ENCODE measurements around the gene NOX5. TPM values are rescaled to one million over a fixed set of nuclear protein-coding genes. Genes with fewer than 3 reads are reported as not detected.

NOX5 gene
- total RNA-seq, 2 experiments from 2014 or later, result 0.06 TPM; not detected in 1

GRCh38 chr15:69037482-69037881, 23.0 kb downstream of the NOX5 start:
- H3K27ac Mint-ChIP-seq, result no peak overlapping the region
- no peak overlapping the region for H3K4me3 Mint-ChIP-seq
- no peaks in the 10 kb centered on the region for H3K9me3 Mint-ChIP-seq (ENCODE audit: low read depth)
- ATAC-seq, result no peak
- peaks cover 22% of the 10 kb centered on the region for H3K27me3 Mint-ChIP-seq
- CTCF ChIA-PET, result no interaction called here
- no peaks in the 10 kb centered on the region for H3K36me3 Mint-ChIP-seq
- DNase-seq, result no peak
- H3K4me1 Mint-ChIP-seq, result peaks cover 11% of the 10 kb centered on the region

- DNase-seq (no peak), ATAC-seq (no peak)
- H3K9me3 Mint-ChIP-seq (ENCODE audit: low read depth), result no peaks in the 10 kb centered on the region
- H3K4me3 Mint-ChIP-seq, result no peak overlapping the region
- H3K27ac Mint-ChIP-seq, result no peak overlapping the region
- H3K27me3 Mint-ChIP-seq, result peaks cover 19% of the 10 kb centered on the region
- peaks cover 9% of the 10 kb centered on the region for H3K4me1 Mint-ChIP-seq
- H3K36me3 Mint-ChIP-seq, result no peaks in the 10 kb centered on the region
- CTCF ChIA-PET, result no interaction called here
These were observed 23.5 kb downstream of the NOX5 start for GRCh38 chr15:69037977-69038376.

- Mint-ChIP-seq H3K4me3 (no peak overlapping the region), H3K27me3 (peaks cover 19% of the 10 kb centered on the region), H3K27ac (no peak overlapping the region), H3K4me1 (peaks cover 9% of the 10 kb centered on the region), H3K9me3 (ENCODE audit: low read depth) (no peaks in the 10 kb centered on the region), H3K36me3 (no peaks in the 10 kb centered on the region)
- DNase-seq (no peak), ATAC-seq (no peak)
- CTCF ChIA-PET, result no interaction called here
These were observed 24.0 kb downstream of the NOX5 start for GRCh38 chr15:69038508-69038907.

GRCh38 chr15:69039516-69040225, 25.2 kb downstream of the NOX5 start:
- Mint-ChIP-seq H3K4me1 (peaks cover 4% of the 10 kb centered on the region), H3K36me3 (no peaks in the 10 kb centered on the region), H3K9me3 (ENCODE audit: low read depth) (no peaks in the 10 kb centered on the region), H3K27me3 (peaks cover 19% of the 10 kb centered on the region), H3K4me3 (no peak overlapping the region), H3K27ac (no peak overlapping the region)
- ATAC-seq (no peak), DNase-seq (peak; percentile 30)
- CTCF ChIA-PET, result no interaction called here

- no peaks in the 10 kb centered on the region for H3K36me3 Mint-ChIP-seq
These were observed 28.0 kb downstream of the NOX5 start for GRCh38 chr15:69042531-69042930.

GRCh38 chr15:69045802-69046201, 31.3 kb downstream of the NOX5 start:
- Mint-ChIP-seq H3K9me3 (ENCODE audit: low read depth) (no peaks in the 10 kb centered on the region), H3K4me1 (no peaks in the 10 kb centered on the region), H3K36me3 (no peaks in the 10 kb centered on the region), H3K27ac (no peak overlapping the region), H3K27me3 (peaks cover 5% of the 10 kb centered on the region), H3K4me3 (no peak overlapping the region)
- DNase-seq (no peak), ATAC-seq (no peak)
- CTCF ChIA-PET, result interaction anchor here (1.9 kb wide), 1 partner anchor 13 kb away, joined by 8 read pairs; no protein-coding TSS in a partner anchor

More at GRCh38 chr15:69042531-69042930, 28.0 kb downstream of the NOX5 start:
- CTCF ChIA-PET, result no interaction called here
- Mint-ChIP-seq H3K4me1 (no peaks in the 10 kb centered on the region), H3K27me3 (peaks cover 5% of the 10 kb centered on the region), H3K9me3 (ENCODE audit: low read depth) (no peaks in the 10 kb centered on the region), H3K4me3 (no peak overlapping the region), H3K27ac (no peak overlapping the region)
- peak; percentile 34 for DNase-seq
- no peak for ATAC-seq

GRCh38 chr15:69046781-69047180, 32.3 kb downstream of the NOX5 start:
- H3K36me3 Mint-ChIP-seq, result no peaks in the 10 kb centered on the region
- H3K9me3 Mint-ChIP-seq (ENCODE audit: low read depth), result no peaks in the 10 kb centered on the region
- peaks cover 9% of the 10 kb centered on the region for H3K27me3 Mint-ChIP-seq
- H3K4me1 Mint-ChIP-seq, result no peaks in the 10 kb centered on the region
- no peak overlapping the region for H3K27ac Mint-ChIP-seq
- no peak for ATAC-seq
- CTCF ChIA-PET, result interaction anchor here (1.9 kb wide), 1 partner anchor 14 kb away, joined by 8 read pairs; no protein-coding TSS in a partner anchor
- H3K4me3 Mint-ChIP-seq, result no peak overlapping the region
- DNase-seq, result no peak

- no peaks in the 10 kb centered on the region for H3K4me1 Mint-ChIP-seq
- H3K27me3 Mint-ChIP-seq, result peaks cover 17% of the 10 kb centered on the region
- H3K9me3 Mint-ChIP-seq (ENCODE audit: low read depth), result no peaks in the 10 kb centered on the region
- H3K27ac Mint-ChIP-seq, result no peak overlapping the region
- no peaks in the 10 kb centered on the region for H3K36me3 Mint-ChIP-seq
- no peak for DNase-seq
- CTCF ChIA-PET, result interaction anchor here (2.4 kb wide), 1 partner anchor 345 kb away, joined by 6 read pairs; no protein-coding TSS in a partner anchor
- no peak for ATAC-seq
- H3K4me3 Mint-ChIP-seq, result no peak overlapping the region
These were observed 35.5 kb downstream of the NOX5 start for GRCh38 chr15:69049976-69050375.

- no peak for ATAC-seq
- DNase-seq, result no peak
- H3K36me3 Mint-ChIP-seq, result no peaks in the 10 kb centered on the region
- CTCF ChIA-PET, result interaction anchor here (3.1 kb wide), 1 partner anchor 339 kb away, joined by 12 read pairs; no protein-coding TSS in a partner anchor
- no peak overlapping the region for H3K4me3 Mint-ChIP-seq
- H3K27me3 Mint-ChIP-seq, result peaks cover 16% of the 10 kb centered on the region
- H3K27ac Mint-ChIP-seq, result no peak overlapping the region
- H3K9me3 Mint-ChIP-seq (ENCODE audit: low read depth), result no peaks in the 10 kb centered on the region
- peaks cover 9% of the 10 kb centered on the region for H3K4me1 Mint-ChIP-seq
These were observed 40.8 kb downstream of the NOX5 start for GRCh38 chr15:69055251-69055650.

GRCh38 chr15:69056365-69056764, 41.9 kb downstream of the NOX5 start:
- ATAC-seq, result no peak
- H3K27me3 Mint-ChIP-seq, result peaks cover 13% of the 10 kb centered on the region
- H3K9me3 Mint-ChIP-seq (ENCODE audit: low read depth), result no peaks in the 10 kb centered on the region
- CTCF ChIA-PET, result interaction anchor here (3.1 kb wide), 1 partner anchor 338 kb away, joined by 12 read pairs; no protein-coding TSS in a partner anchor
- no peak for DNase-seq
- no peak overlapping the region for H3K4me3 Mint-ChIP-seq
- H3K27ac Mint-ChIP-seq, result no peak overlapping the region
- no peaks in the 10 kb centered on the region for H3K36me3 Mint-ChIP-seq
- H3K4me1 Mint-ChIP-seq, result peaks cover 19% of the 10 kb centered on the region

GRCh38 chr15:69058830-69059556, 44.5 kb downstream of the NOX5 start:
- H3K9me3 Mint-ChIP-seq (ENCODE audit: low read depth), result no peaks in the 10 kb centered on the region
- peak; percentile 80 for DNase-seq
- no peaks in the 10 kb centered on the region for H3K36me3 Mint-ChIP-seq
- no peak overlapping the region for H3K4me3 Mint-ChIP-seq
- CTCF ChIA-PET, result interaction anchor here (0.5 to 2.1 kb wide), 11 partner anchors 20 to 378 kb away, joined by 3 to 21 read pairs (median 4); partner anchors contain the start of gene GLCE
- H3K27ac Mint-ChIP-seq, result peak overlapping the region; percentile 35
- peaks cover 8% of the 10 kb centered on the region for H3K27me3 Mint-ChIP-seq
- H3K4me1 Mint-ChIP-seq, result peaks cover 20% of the 10 kb centered on the region
- ATAC-seq, result peak; percentile 67

- H3K27ac Mint-ChIP-seq, result no peak overlapping the region
- H3K9me3 Mint-ChIP-seq (ENCODE audit: low read depth), result no peaks in the 10 kb centered on the region
- peaks cover 20% of the 10 kb centered on the region for H3K4me1 Mint-ChIP-seq
- DNase-seq, result no peak
- peaks cover 5% of the 10 kb centered on the region for H3K27me3 Mint-ChIP-seq
- ATAC-seq, result no peak
- no peak overlapping the region for H3K4me3 Mint-ChIP-seq
- CTCF ChIA-PET, result interaction anchor here (0.6 to 2.1 kb wide), 10 partner anchors 19 to 345 kb away, joined by 3 to 21 read pairs (median 4); partner anchors contain the start of gene GLCE
- H3K36me3 Mint-ChIP-seq, result no peaks in the 10 kb centered on the region
These were observed 45.1 kb downstream of the NOX5 start for GRCh38 chr15:69059557-69059943.

- H3K4me1 Mint-ChIP-seq, result peaks cover 20% of the 10 kb centered on the region
- no peak overlapping the region for H3K4me3 Mint-ChIP-seq
- no peaks in the 10 kb centered on the region for H3K36me3 Mint-ChIP-seq
- ATAC-seq (no peak), DNase-seq (no peak)
- CTCF ChIA-PET, result interaction anchor here (2.1 kb wide), 1 partner anchor 335 kb away, joined by 21 read pairs; no protein-coding TSS in a partner anchor
- H3K27me3 Mint-ChIP-seq, result peaks cover 4% of the 10 kb centered on the region
- H3K27ac Mint-ChIP-seq, result no peak overlapping the region
- H3K9me3 Mint-ChIP-seq (ENCODE audit: low read depth), result no peaks in the 10 kb centered on the region
These were observed 45.6 kb downstream of the NOX5 start for GRCh38 chr15:69060041-69060481.
